Measurements from ENCODE around the gene ZNF487. TPM values are rescaled to one million over a fixed set of nuclear protein-coding genes. Genes with fewer than 3 reads are reported as not detected.
A peak's percentile ranks its signal among the peaks of the same experiment; 100 is the strongest.

ZNF487 gene
- total and polyA plus RNA-seq, 2 donors (not counting 1 experiment from before 2014, with no cell fraction given) = 9.8 to 14.8 TPM

- intact Hi-C loops (cut with micrococcal nuclease) = no loop called here
- Mint-ChIP-seq H3K27me3 (no peaks in the 10 kb centered on the region), H3K4me1 (peaks cover 73% of the 10 kb centered on the region), H3K9me3 (ENCODE audit: insufficient read depth) (no peaks in the 10 kb centered on the region), H3K27ac (peak overlapping the region; percentile 50), H3K4me3 (peak overlapping the region; percentile 46)
- Histone ChIP-seq H3K9ac (ENCODE audit: low read length) (no peak overlapping the region), H4K20me1 (ENCODE audit: control insufficient read depth, insufficient read depth, low read length, poor library complexity, severe bottlenecking) (peaks cover 88% of the 10 kb centered on the region), H3K79me2 (ENCODE audit: control insufficient read depth, insufficient read depth, low read length) (peaks cover 98% of the 10 kb centered on the region), H3K27me3 (replicated peaks in 1 of 4; ENCODE audit: control extremely low read depth in 1 of 4, control insufficient read depth in 3 of 4, insufficient read depth in 4 of 4, low read length in 3 of 4) (no peaks in the 10 kb centered on the region), H3K4me2 (replicated peaks; ENCODE audit: low read depth, low read length, poor library complexity, severe bottlenecking) (no peak overlapping the region), H3K36me3 (replicated peaks in 1 of 2; ENCODE audit: control extremely low read depth in 1 of 2, control insufficient read depth in 1 of 2, extremely low read depth in 1 of 2, insufficient read depth in 2 of 2, low read length in 1 of 2) (peaks cover 0 to 18% of the 10 kb centered on the region in 2 experiments), H3K27ac (ENCODE audit: low read length in 2 of 2) (peak overlapping the region in 1 of 2 donors; percentile 57), H2AFZ (ENCODE audit: insufficient read depth, low read depth, low read length, poor library complexity, severe bottlenecking) (no peak overlapping the region), H3K4me3 (ENCODE audit: control extremely low read depth in 1 of 5, extremely low read depth in 1 of 5, insufficient read depth in 1 of 5, low read depth in 2 of 5, low read length in 4 of 5) (no peak overlapping the region), H3K4me1 (ENCODE audit: control insufficient read depth in 2 of 2, insufficient read depth in 2 of 2, low read length in 2 of 2) (peaks cover 79 to 85% of the 10 kb centered on the region in 2 donors), H3K9me3 (ENCODE audit: control extremely low read depth in 1 of 3, control insufficient read depth in 2 of 3, insufficient read depth in 1 of 3, low read length in 2 of 3) (no peaks in the 10 kb centered on the region)
- TF ChIP-seq CTCF (IDR thresholded peaks at IDR 0.05) (no peak), EZH2 (IDR thresholded peaks at IDR 0.05; ENCODE audit: borderline replicate concordance, insufficient read depth, low read depth, low read length, poor library complexity, severe bottlenecking) (no peak)
- 63% methylated on average over 3 of the region's 7 CpGs for WGBS (ENCODE audit: insufficient coverage)
- ChIA-PET CTCF (interaction anchor here (1.7 kb wide), 1 partner anchor 12 kb away, joined by 7 read pairs; no protein-coding TSS in a partner anchor), POLR2A (no interaction called here)
- ATAC-seq (ENCODE audit: low read depth) = no peak
- DNase-seq = no peak
These were observed 33.9 kb upstream of the ZNF487 start for GRCh38 chr10:43402880-43403452.

Measured in B cell (primary cell).